GM12878 (cell line): ENCODE data around the gene ADSS1. TPM values are rescaled to one million over a fixed set of nuclear protein-coding genes. Genes with fewer than 3 reads are reported as not detected.

ENCODE experiments used
- ATAC-seq: fragments of 200-7000 bp; cut with Tn5 transposase; 3 replicates; pipeline ENCODE4 v1.9.1; 2020; ENCODE audit warnings: mild to moderate bottlenecking, moderate library complexity
- BruUV-seq: library from RNA; stranded (reverse); fragments of 400-500 nt; replicated peaks from 2 replicates; lab custom pipeline; 2021; lab: Mats Ljungman, UMichigan
- CTCF ChIA-PET: fragments of 300-600 bp; sonication (Branson Sonifier 250); formaldehyde crosslinking; extraction: SDS; loops from one replicate; lab custom pipeline; 2021; ENCODE audit warnings: inconsistent platforms; lab: Yijun Ruan, JAX
- POLR2A ChIA-PET: fragments of 350-600 bp; formaldehyde crosslinking; extraction: SDS; loops from one replicate; lab custom pipeline; 2021; ENCODE audit warnings: inconsistent platforms; lab: Charles Lee
- RAD21 ChIA-PET: fragments of 300-600 bp; sonication (Branson Sonifier 250); formaldehyde crosslinking; loops from one replicate; lab custom pipeline; 2023; ENCODE audit warnings: antibody characterized with exemption; ENCODE audit not compliant: unreplicated experiment; lab: Charles Lee
- SMC1A ChIA-PET: fragments of 300-600 bp; sonication (Branson Sonifier 250); formaldehyde crosslinking; loops from one replicate; lab custom pipeline; 2023; ENCODE audit not compliant: unreplicated experiment, uncharacterized antibody; lab: Charles Lee
- DNase-seq: peaks from one replicate; pipeline ENCODE4 v3.0.0-alpha.2; 2011; ENCODE audit warnings: low read depth, low spot score
- FAIRE-seq: peaks from 3 replicates; lab custom pipeline; 2011; peaks lifted over from hg19 to GRCh38; lab: Jason Lieb, UNC
- H2AFZ ChIP-seq: 2 replicates; pipeline ENCODE4 v1.6.0; 2011; ENCODE audit warnings: low read depth, low read length, control low read depth; ENCODE audit not compliant: control insufficient read depth
- H3K27ac ChIP-seq: 2 replicates; pipeline ENCODE4 v1.5.1; 2011; ENCODE audit warnings: control low read depth; ENCODE audit not compliant: control insufficient read depth, insufficient read depth
- H3K27me3 ChIP-seq, 2 experiments: replicated peaks in 1 of 2; 2 replicates each; pipeline versions ENCODE4 v1.6.0 to v1.6.1; 2011; ENCODE audit warnings: low read length in 1 of 2; ENCODE audit not compliant: control insufficient read depth in 2 of 2, insufficient read depth in 2 of 2
- H3K36me3 ChIP-seq, 2 experiments: 2 replicates each; pipeline ENCODE4 v1.5.1; 2011; ENCODE audit warnings: low read length in 1 of 2; ENCODE audit not compliant: control insufficient read depth in 2 of 2, insufficient read depth in 2 of 2
- H3K4me1 ChIP-seq: 2 replicates; pipeline ENCODE4 v1.6.1; 2011; ENCODE audit warnings: mild to moderate bottlenecking, low read length, moderate library complexity, mixed read lengths; ENCODE audit not compliant: control insufficient read depth, insufficient read depth
- H3K4me2 ChIP-seq: 2 replicates; pipeline ENCODE4 v1.6.0; 2011; ENCODE audit warnings: control low read depth; ENCODE audit not compliant: control insufficient read depth, insufficient read depth
- H3K4me3 ChIP-seq: fragments of 200-600 bp; sonication (generic); 2 replicates; pipeline ENCODE4 v1.5.1; 2016
- H3K79me2 ChIP-seq: 2 replicates; pipeline ENCODE4 v1.6.0; 2011; ENCODE audit warnings: low read length; ENCODE audit not compliant: control insufficient read depth, insufficient read depth
- H3K9ac ChIP-seq: 2 replicates; pipeline ENCODE4 v1.8.0; 2011; ENCODE audit warnings: low read length, control low read depth, mixed read lengths; ENCODE audit not compliant: control insufficient read depth, insufficient read depth
- H3K9me3 ChIP-seq: replicated peaks from 3 replicates; pipeline ENCODE4 v1.5.1; 2011; ENCODE audit warnings: mild to moderate bottlenecking, low read length; ENCODE audit not compliant: control insufficient read depth, insufficient read depth
- H4K20me1 ChIP-seq: 2 replicates; pipeline ENCODE4 v1.6.0; 2011; ENCODE audit not compliant: control insufficient read depth, insufficient read depth
- NFYB ChIP-seq: IDR thresholded peaks from 2 replicates; pipeline ENCODE4 v1.6.1; 2011; ENCODE audit warnings: low read depth, mild to moderate bottlenecking, low read length, improper control_type of control experiment, moderate library complexity; ENCODE audit not compliant: insufficient read depth
- POLR2A ChIP-seq: IDR thresholded peaks from 2 replicates; pipeline ENCODE4 v1.6.1; 2011; ENCODE audit warnings: low read depth, mild to moderate bottlenecking, low read length
- WGBS: methylation state at CpG from one replicate; pipeline ENCODE4 v1.1.6; 2016; ENCODE audit warnings: low lambda C conversion rate; ENCODE audit not compliant: insufficient replicate concordance, insufficient coverage; ENCODE audit errors: missing lambda C conversion rate; 5-methylcytosine and 5-hydroxymethylcytosine counted together
- in situ Hi-C: fragments of 300-500 bp; cut with MboI; formaldehyde crosslinking; loops from 9 replicates; pipeline ENCODE4 v1.14.3; 2018; ENCODE audit warnings: mixed read lengths
- intact Hi-C: fragments of 100-400 bp; cut with micrococcal nuclease; formaldehyde crosslinking; loops from one replicate; pipeline ENCODE4 v1.14.2; 2022; ENCODE audit not compliant: unreplicated experiment
- polyA plus RNA-seq, 11 experiments: library from polyadenylated mRNA; depleted of rRNA in 4 of 11; unstranded in 6 of 11; stranded (reverse) in 5 of 11; fragments of >200 nt; fragmentation: Nextera tagmentation in 4 of 11; fragmentation: Illumina TruSeq in 1 of 11; extraction: Ambion mirVana in 4 of 11; extraction: Trizol in 1 of 11; gene quantifications; 1 replicate in 1 of 11; 2 replicates in 10 of 11; pipeline versions ENCODE4 v1.2.1 to v1.2.3, GENCODE V29; 2011 to 2016; ENCODE audit warnings: inconsistent platforms in 2 of 11, missing spikeins in 2 of 11, low read depth in 1 of 11
- total RNA-seq, 4 experiments: library from RNA; depleted of rRNA in 3 of 4; stranded (reverse); fragments of >200 nt in 3 of 4; fragmentation: Illumina TruSeq in 1 of 4; extraction: Trizol in 1 of 4; gene quantifications; 2 replicates each; pipeline versions ENCODE4 v1.2.1 to v1.2.3, GENCODE V29; 2013 to 2021
- TF ChIP-seq, protein P1 (sequence below): fragments of 450-650 bp; IDR thresholded peaks from 2 replicates; pipeline ENCODE4 v1.6.1; 2017; ENCODE audit warnings: mild to moderate bottlenecking, low read depth, inconsistent platforms; ENCODE audit not compliant: poor library complexity, severe bottlenecking
- TF ChIP-seq, protein P2 (sequence below): fragments of 450-650 bp; formaldehyde crosslinking; IDR thresholded peaks from 2 replicates; pipeline ENCODE4 v1.4.0; 2020; ENCODE audit warnings: mild to moderate bottlenecking, moderate library complexity
- TF ChIP-seq, protein P3 (sequence below): fragments of 450-650 bp; IDR thresholded peaks from 2 replicates; pipeline ENCODE4 v1.6.1; 2016; ENCODE audit warnings: mild to moderate bottlenecking

ADSS1 gene
- total and polyA plus RNA-seq, 10 of the 15 experiments (the other 5 are each of a cell fraction or from before 2014, with no cell fraction given), result 0.11 to 0.45 (median 0.28) TPM; not detected in 5

DNA sequence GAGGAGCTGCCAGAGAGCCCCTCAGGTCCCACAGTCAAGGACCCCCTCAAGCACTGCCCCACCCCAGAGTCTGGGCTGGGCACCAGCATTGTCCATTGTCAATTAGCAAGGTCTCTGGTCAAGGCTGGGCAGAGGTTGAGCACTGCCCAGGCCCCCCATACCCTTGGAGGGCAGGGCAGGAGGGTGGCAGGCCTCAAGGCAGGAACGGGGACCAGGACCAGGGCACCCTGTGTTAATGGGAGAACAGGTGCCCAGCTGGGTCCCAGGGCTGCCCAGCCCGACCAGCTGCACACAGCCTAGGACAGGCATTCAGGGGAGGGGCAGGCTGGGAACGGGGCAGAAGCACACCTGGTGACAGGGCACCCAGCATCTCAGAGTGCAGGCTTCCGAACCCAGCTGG is 47.3 kb downstream of the ADSS1 start:
- POLR2A ChIA-PET, result no interaction called here
- peaks cover 5 to 20% of the 10 kb centered on the region in 2 experiments; a peak in 3 of 4 replicates for H3K36me3 ChIP-seq

DNA sequence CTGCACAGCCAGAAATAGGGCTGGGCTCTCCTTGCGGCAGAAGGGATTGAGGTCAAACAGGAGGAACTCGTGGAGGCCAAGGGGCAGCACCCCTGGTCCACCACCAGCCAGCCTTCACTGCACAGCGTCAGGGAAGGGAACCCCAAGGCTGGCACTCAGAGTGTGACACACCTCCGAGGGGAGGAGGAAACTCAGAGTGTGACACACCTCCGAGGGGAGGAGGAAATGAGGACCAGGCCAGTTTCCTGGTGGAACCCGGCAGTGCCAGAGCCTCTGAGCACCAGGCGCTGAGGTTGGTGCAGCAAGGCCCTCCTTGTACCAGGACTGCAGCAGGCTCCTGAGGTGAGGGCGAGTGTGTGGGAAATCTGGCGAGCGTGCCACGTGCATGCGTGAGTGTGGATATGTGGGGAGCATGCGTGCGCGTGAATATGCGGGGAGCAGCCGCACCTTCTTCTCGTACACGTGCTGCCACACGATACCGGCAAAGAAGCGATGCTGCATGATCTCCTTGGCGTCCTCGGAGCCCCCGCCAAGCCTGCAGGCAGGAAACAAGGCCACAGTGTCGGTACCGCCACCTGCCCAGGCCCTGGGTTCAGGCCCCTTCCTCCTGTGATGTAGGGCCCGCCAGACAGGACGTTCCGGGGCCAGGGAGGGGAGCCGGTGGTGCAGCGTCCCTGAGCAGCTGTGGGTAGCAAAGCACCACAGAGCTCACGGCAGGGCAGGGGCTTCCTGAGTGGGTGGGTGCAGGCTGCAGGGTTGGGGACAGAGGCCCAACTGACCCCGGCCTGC is 48.1 kb downstream of the ADSS1 start:
- Histone ChIP-seq H3K4me2 (no peak overlapping the region), H3K9me3 (no peaks in the 10 kb centered on the region; the same call in 2 of the 3 replicates), H3K27ac (no peak overlapping the region), H3K9ac (no peak overlapping the region), H3K27me3 (no peaks in the 10 kb centered on the region), H3K36me3 (peaks cover 5 to 24% of the 10 kb centered on the region in 2 experiments; a peak in 3 of 4 replicates), H2AFZ (no peak overlapping the region), H3K79me2 (no peaks in the 10 kb centered on the region), H3K4me1 (no peaks in the 10 kb centered on the region; the same call in 1 of the 2 replicates), H4K20me1 (no peaks in the 10 kb centered on the region), H3K4me3 (no peak overlapping the region)
- ChIA-PET RAD21 (no interaction called here), CTCF (no interaction called here), SMC1A (no interaction called here), POLR2A (no interaction called here)
- no TSS peak for BruUV-seq
- no peak for DNase-seq
- 96% methylated on average over 31 of the region's 34 CpGs for WGBS
- in situ Hi-C loops, result no loop called here
- no peak for FAIRE-seq
- ATAC-seq, result no peak
- intact Hi-C loops, result no loop called here
- TF ChIP-seq, protein P1, sequence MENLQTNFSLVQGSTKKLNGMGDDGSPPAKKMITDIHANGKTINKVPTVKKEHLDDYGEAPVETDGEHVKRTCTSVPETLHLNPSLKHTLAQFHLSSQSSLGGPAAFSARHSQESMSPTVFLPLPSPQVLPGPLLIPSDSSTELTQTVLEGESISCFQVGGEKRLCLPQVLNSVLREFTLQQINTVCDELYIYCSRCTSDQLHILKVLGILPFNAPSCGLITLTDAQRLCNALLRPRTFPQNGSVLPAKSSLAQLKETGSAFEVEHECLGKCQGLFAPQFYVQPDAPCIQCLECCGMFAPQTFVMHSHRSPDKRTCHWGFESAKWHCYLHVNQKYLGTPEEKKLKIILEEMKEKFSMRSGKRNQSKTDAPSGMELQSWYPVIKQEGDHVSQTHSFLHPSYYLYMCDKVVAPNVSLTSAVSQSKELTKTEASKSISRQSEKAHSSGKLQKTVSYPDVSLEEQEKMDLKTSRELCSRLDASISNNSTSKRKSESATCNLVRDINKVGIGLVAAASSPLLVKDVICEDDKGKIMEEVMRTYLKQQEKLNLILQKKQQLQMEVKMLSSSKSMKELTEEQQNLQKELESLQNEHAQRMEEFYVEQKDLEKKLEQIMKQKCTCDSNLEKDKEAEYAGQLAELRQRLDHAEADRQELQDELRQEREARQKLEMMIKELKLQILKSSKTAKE, result no peak
- TF ChIP-seq, protein P2, sequence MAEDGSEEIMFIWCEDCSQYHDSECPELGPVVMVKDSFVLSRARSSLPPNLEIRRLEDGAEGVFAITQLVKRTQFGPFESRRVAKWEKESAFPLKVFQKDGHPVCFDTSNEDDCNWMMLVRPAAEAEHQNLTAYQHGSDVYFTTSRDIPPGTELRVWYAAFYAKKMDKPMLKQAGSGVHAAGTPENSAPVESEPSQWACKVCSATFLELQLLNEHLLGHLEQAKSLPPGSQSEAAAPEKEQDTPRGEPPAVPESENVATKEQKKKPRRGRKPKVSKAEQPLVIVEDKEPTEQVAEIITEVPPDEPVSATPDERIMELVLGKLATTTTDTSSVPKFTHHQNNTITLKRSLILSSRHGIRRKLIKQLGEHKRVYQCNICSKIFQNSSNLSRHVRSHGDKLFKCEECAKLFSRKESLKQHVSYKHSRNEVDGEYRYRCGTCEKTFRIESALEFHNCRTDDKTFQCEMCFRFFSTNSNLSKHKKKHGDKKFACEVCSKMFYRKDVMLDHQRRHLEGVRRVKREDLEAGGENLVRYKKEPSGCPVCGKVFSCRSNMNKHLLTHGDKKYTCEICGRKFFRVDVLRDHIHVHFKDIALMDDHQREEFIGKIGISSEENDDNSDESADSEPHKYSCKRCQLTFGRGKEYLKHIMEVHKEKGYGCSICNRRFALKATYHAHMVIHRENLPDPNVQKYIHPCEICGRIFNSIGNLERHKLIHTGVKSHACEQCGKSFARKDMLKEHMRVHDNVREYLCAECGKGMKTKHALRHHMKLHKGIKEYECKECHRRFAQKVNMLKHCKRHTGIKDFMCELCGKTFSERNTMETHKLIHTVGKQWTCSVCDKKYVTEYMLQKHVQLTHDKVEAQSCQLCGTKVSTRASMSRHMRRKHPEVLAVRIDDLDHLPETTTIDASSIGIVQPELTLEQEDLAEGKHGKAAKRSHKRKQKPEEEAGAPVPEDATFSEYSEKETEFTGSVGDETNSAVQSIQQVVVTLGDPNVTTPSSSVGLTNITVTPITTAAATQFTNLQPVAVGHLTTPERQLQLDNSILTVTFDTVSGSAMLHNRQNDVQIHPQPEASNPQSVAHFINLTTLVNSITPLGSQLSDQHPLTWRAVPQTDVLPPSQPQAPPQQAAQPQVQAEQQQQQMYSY (CRISPR knock-in tag), result no peak
- TF ChIP-seq, protein P3, sequence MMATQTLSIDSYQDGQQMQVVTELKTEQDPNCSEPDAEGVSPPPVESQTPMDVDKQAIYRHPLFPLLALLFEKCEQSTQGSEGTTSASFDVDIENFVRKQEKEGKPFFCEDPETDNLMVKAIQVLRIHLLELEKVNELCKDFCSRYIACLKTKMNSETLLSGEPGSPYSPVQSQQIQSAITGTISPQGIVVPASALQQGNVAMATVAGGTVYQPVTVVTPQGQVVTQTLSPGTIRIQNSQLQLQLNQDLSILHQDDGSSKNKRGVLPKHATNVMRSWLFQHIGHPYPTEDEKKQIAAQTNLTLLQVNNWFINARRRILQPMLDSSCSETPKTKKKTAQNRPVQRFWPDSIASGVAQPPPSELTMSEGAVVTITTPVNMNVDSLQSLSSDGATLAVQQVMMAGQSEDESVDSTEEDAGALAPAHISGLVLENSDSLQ, result no peak

More for the DNA sequence above, 47.3 kb downstream of the ADSS1 start:
- intact Hi-C loops (no loop called here), in situ Hi-C loops (no loop called here)
- H3K4me3 ChIP-seq, result no peak overlapping the region
- BruUV-seq, result no TSS peak
- no peaks in the 10 kb centered on the region for H3K27me3 ChIP-seq
- SMC1A ChIA-PET, result no interaction called here
- H3K4me2 ChIP-seq, result no peak overlapping the region
- TF ChIP-seq NFYB (no peak), POLR2A (peak; percentile 47; the same call in 1 of the 2 replicates)
- TF ChIP-seq, all 136 proteins: peak for 1
- Histone ChIP-seq H4K20me1 (no peaks in the 10 kb centered on the region), H3K27ac (no peak overlapping the region), H3K4me1 (no peaks in the 10 kb centered on the region; the same call in 1 of the 2 replicates), H3K79me2 (no peaks in the 10 kb centered on the region), H3K9me3 (no peaks in the 10 kb centered on the region; the same call in 2 of the 3 replicates), H3K9ac (no peak overlapping the region), H2AFZ (no peak overlapping the region)
- ChIA-PET CTCF (interaction anchor here (0.7 to 1.6 kb wide), 4 partner anchors 18 to 55 kb away, joined by 3 to 16 read pairs (median 3); partner anchors contain the start of gene SIVA1), RAD21 (interaction anchor here (3.5 kb wide), 1 partner anchor 19 kb away, joined by 8 read pairs; the partner anchor contains the start of gene SIVA1)
- ATAC-seq (no peak), DNase-seq (no peak), FAIRE-seq (no peak)
- 97% methylated on average over 4 of the region's 4 CpGs for WGBS
